NCI-H510A (cell line): Measurements from ENCODE around the gene ATP10B.
"Not testable (repeated sequence)": the region's sequence is repeated elsewhere in the genome, so short reads cannot be mapped to it uniquely, and the experiment has no call there.

Experiments used
- DNase-seq: peaks from one replicate; lab custom pipeline; 2025; lab: John Stamatoyannopoulos, UW

The ATP10B gene

DNA sequence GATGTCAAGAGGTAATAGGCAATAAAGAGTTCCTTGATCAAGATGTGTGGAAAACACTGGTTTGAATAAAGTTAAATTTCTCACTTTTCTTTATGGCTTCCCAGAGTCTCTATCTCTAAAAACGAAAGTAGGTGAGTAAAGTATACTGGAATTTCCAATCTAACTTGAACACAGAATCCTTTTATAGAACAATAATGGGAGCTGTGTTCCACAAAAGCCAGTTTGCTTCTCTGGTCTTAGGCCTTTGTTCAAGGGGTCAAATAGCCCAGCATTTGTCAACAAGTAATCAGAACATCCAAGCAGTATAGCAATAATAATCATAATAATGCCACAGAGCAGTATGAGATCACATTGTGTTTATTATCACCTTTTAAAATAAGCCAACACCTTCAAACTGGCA is 20.2 kb downstream of the ATP10B start:
- DNase-seq: no peak

DNA sequence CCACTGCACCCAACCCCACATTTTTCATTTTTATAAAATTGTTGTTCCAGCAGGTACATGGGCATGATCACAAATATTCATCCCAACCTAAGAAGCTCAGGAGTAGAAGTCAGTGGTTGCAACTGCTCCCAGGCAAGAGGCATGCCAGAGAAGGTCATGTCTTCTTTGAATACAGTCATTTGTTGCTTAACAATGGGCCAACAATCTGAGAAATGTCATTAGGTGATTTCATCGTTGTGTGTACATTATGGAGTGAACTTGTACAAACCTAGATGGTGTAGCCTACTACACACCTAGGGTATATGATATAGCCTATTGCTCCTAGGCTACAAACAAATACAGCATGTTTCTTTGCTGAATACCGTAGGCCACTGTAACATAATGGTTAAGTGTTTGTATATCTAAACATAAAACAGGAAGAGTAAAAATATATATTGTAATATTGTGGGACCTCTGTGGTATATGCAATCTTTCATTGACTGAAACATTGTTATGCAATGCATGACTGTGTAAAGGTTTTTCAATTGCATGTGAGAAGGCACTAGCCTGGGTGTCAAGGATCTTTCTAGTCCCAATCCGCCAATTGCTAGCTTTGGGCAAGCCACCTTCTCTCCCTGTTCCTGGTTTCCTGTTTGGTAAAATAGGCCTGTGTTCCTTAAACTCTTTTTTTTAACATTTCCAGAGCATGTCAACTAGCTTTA is 27.6 kb downstream of the ATP10B start:
- DNase-seq: no peak

DNA sequence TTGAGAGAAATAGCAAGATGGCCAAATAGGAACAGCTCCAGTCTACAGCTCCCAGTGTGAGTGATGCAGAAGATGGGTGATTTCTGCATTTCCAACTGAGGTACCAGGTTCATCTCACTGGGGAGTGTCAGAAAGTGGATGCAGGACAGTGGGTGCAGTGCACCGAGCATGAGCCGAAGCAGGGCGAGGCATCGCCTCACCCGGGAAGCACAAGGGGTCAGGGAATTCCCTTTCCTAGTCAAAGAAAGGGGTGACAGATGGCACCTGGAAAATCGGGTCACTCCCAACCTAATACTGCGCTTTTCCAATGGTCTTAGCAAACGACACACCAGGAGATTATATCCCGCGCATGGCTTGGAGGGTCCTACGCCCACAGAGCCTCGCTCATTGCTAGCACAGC is 39.0 kb downstream of the ATP10B start:
- DNase-seq: not testable (repeated sequence)

DNA sequence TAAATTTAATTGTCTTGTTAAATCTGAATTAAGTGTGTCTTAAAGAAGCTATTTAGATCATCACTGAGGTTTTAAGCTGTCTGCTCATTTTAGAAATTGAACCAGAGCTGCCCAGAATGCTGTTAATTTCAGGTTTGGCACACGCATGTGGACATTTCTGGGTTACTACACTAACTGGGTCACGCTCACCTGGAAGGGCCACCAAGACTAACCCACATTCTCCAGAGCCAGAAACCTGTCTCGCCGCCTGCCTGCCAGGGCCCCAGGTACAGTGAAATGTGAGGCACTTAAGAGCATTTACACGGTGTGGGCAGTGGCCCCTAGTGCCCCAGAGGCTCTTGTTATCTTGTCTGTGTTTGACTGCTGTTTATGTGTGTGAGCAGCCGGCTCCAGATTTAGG is 46.6 kb downstream of the ATP10B start:
- DNase-seq: no peak

DNA sequence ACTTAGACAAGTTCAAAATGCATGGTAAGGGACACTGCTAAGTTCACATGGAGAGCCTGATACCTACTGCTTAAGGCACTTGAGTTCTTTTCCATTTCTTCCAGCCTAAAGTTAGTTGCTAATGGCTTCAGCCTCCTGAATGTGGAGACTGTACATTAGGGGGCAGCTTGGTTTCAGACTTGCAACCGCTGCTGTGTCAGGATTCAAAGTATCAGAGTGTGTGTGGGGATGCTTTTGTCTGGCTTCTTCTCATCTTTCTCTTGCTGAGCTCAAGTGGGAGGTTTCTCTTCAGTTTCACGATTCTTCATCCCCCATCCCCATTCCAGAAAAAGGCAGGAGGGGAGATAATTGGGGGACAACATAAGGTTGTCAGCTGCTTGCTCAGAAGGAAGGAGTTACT is 49.4 kb downstream of the ATP10B start:
- no peak for DNase-seq

DNA sequence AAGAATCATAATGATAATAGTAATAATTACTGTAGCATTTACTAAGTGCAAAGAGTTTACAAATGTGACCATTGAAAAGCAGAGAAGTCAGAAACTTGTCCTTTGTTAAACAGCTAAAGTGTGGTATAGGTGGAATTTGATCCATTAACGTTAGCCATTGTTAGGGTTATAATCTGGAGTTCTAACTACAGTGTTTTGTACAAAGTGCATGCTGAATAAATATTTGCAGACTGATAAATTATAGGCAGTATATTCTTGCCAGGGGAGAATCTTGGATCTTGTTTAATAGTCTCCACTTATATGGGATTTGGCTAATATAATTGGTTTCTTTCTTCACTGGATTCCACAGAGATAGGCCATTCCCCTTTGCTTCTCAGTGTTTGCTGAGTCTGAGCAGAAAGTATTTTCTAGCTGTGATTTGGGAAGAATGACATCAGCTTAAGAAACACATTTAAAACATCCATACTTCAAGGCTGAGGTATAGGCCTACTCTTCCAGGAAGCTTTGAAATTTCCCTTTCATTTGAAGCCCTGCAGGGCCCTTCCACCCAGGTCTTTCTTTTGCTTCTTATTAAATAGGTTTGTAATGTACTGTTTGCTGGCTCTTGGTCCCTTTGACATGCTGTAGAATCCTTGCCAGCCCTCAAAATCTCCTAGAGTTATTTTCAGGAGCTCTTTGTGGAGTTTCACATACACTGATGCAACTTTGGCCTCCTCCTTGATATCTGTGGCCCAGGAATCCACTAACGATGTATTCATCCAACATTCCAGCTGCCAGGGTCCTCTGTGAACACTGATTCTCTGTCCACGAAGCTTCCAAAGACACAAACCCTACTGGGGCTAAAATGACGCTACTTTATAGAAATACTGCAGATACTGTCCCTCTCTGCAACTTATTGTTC is 51.4 kb downstream of the ATP10B start:
- DNase-seq: no peak

DNA sequence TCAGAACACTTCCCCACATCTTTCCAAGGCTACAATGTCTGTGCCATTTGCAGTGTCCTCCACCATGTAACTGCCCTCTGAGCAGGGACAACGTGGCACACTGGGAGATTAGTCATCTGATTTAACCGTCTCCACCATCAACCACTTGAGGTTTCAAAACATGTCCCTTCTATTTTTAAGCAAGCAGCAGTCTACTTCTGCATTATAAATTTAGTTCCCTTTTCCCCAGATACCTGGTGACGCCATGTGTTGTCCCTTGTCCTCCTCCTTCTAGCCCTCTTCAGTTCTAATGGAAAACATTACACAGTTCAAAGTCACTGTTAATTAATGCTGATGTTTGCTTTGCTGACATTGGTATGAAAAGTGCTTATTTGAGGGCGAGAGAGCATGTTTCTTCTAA is 52.8 kb downstream of the ATP10B start:
- DNase-seq: no peak

DNA sequence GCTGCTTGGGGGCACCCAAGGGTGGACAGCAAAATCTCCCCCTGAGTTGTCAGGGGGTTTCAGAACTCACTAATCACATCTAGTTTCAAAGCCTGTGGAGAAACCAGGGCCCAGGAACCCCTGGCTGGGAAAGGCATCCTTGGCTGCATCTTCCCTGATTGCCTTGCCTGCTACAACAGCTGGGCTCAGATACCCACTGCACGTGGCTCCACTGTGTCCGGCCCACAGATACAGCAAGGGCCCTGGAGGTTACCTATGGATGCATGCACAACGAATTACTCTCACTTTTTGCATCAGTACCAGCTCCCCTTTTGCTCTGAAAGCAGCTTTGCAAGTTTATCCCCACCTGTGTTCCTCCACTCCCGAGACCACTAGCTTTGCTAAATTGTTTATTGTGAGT is 55.0 kb downstream of the ATP10B start:
- DNase-seq: no peak

DNA sequence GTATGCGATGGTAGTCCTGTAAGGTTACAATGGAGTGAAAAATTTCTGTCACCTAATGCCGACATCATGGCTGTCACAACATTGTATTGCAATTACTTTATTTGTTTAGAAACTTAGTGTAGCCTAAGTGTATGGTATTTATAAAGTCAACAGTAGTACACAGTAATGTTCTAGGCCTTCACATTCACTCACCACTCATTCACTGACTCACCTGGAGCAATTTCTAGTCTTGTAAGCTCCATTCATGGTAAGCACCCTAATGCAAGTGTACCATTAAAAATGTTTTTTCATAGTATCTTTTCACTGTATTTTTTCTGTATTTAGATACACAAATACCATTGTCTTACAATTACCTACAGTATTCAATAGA is 58.5 kb downstream of the ATP10B start:
- no peak for DNase-seq

DNA sequence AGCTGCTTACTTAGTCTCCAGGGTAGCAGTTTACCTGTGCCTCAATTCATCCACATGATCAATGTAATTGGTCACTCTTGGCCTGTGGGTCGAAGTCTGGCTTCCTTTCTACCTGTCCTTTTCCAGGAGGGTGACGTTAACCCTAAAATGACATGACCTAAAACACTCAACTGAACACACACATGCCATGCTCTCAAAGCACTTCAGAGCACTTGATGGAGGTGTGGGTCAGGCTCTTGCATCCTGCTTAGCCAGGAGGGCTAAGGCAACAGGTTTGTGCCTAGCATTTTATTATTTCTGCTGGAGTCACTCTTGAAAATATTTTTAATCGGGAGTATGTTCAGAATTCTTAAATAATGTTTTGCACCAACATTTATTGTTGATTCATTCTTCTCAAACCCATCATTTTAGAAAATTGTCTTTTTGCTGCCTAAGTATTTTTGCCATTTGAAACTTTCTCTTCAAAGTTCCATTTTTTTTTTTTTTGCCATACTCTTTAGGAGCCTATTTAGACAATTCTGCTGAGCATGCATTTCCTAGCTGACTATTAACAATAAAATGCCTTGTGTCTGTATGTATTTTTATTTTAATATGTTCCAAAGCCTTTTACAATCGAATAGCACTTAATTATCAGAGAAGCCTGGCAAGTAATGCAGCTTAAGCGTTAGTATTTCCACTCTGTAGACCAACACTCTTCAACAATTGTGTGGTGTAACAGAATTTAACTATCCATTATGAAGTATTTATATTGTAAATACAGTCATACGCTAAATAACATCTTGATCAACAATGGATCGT is 59.1 kb downstream of the ATP10B start:
- DNase-seq: no peak

DNA sequence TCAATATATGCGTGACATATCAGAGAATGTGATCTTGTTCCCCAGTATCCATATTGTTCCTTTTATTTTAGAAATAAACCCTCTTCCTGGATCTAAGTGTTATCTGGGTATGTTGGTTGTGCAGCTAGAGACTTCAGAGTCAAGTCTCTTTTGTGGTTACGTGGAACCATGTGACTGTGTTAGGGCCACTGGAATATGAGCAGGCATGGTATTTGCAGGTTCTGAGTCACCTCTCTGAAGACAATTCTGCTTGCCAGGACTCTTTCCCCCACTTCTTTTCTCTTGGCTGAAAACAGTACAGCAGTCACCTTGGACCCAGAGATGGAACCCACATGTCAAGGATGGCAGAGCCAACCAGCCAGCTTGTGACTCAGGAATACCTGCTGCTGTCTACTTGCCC is 59.7 kb downstream of the ATP10B start:
- DNase-seq: no peak

DNA sequence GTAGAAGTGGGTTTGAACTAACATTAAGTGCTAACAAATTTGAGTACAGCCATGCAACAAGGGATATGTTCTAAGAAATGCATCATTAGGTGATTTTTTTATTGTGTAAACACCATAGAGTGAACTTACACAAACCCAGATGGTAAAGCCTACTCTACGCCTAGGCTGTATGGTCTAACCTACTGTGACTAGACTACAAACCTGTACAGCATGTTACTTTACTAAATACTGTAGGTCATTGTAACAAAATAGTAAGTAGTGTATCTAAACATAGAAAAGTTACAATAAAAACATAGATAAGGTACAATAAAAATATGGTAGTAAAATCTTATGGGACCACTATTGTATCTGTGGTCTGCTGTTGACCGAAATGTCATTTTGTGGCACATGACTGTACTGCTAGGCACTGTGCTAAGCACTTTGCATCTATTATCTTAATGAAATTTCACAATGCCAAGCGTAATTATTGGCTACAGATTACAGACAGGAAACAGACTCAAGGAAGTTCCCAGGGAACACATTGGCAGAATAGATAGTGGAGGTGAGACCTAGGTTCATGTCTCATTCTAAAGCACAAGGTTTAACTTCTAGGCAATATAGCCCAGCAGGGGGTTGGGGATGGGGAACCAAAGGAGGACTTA is 62.7 kb downstream of the ATP10B start:
- DNase-seq: no peak

DNA sequence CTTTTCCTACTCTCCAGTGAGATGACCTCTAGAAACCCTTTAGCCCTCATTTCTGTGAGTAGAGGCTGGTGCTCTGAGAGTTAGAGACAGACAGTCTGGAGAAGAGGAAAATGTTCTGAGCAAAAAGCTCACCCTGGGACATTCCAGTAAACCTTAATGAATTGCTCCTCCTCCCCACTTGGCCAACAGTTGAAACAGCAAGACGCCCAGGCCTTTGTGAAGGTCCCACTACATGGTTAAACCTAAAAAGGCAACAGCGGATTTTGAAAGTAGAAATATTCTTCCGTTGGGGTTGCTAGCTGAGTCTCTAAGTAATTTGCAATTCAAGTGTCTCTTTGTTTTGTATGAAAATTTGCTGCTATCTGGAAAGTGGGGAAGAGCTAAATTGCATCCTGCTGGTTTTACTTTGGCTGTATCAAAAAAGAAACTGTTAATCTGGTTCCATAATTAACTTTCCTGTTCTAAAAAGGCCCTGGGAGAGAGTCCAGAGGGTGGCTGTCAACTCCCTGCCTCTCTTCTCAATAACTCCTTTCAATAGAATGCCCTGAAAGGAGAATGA is 63.8 kb downstream of the ATP10B start:
- no peak for DNase-seq

DNA sequence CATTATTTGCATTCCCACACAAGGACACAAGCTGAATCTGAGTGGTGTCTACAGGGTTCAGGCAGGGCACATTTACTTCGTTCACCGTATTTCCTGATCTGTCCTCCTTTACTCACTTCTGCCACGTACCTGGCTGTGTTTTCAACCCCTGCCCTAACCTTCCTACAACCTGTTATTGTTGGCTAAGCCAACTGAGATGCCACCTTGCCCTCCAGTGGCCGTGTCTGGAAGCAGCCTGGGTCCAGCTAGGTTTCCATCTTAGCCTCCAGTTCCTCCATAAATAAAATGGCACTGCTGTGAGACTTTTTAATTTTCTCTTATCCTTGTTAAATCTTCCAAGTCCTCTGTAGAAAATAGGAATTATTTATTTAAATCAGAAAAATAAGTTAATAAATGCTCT is 64.8 kb downstream of the ATP10B start:
- DNase-seq: no peak

DNA sequence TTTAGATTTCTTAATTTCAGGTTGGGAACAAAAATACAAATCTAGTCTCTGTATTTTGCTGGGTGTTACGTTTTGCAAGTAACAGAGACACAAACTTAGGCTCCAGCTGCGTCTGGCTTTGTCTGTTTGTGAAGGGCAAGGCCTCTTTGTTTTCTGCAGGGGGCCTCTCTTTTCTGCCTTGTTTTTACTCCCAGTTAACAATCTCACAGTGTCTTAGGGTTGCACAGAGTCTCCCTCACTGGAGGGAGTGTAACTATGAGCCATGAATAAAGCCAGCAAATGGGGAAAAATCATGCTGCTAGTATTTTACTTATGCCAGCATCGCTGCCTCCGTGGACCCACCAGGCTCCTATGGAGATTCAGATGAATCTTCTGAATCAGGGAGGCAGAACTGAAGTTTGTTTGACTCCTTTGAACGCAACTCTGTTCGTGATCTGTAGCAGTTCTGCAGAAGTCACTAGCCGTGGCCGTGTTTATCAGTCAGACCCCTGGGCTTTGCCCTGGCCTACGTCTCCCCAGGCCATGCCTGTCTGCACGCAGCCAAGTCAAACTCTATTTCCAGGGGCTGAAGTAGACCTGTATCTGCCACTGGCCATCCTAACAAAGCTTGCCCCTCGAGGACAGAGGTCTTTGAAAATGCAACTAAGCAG is 77.2 kb downstream of the ATP10B start:
- no peak for DNase-seq

DNA sequence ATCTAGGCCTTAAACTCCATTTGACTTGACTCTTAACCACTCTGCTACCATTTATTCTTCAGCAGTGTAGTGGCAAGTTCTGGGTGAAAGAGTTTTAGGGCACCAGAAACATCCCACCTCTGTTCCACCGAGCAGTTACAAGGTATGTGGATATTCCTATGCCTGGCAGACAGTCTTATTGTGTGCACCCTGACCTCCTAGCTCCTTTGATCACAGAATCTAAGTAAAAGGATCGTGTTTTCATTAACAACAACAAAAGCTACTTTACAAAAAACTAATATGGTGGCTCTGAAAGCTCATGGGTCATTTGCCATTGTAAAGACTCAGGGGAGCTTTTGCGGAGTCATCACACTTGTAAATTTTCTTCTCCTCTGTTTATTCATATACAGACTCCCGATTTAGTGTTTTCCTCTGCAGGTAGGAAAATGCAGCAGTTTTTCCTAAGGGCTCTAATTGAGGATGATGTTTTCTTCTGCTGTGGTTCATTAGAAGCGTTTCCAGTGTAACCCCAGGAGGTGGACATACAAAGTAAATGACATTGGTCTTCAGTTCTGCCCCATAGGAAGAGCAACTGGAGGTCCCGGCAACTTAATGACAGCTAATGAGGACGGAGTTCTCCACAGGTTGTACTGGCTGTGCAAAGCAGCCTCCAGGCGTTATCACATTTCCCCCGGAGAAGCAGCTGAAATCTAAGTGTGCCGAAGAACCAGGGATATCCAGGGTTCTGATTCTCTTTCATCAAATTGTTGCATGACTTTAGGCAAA is 78.2 kb downstream of the ATP10B start:
- no peak for DNase-seq

DNA sequence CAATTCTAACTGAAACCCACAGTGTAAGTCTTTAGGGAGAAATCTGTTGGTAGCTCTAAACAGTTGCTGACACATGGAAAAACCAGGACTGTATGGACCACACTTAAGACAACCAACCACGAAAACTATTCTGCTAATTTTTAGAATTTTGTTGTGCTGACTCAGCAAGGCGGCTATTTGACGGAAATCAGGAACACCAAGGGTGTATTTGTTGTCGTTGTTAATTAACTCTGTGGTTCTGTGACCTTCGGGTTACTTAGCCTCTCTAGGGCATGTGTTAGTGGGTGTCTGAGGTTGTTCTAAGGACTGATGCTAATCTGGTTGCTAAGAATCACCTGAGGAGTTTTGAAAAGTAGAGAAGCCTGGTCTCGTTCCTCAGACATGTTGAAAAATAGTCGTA is 79.2 kb downstream of the ATP10B start:
- DNase-seq: no peak

DNA sequence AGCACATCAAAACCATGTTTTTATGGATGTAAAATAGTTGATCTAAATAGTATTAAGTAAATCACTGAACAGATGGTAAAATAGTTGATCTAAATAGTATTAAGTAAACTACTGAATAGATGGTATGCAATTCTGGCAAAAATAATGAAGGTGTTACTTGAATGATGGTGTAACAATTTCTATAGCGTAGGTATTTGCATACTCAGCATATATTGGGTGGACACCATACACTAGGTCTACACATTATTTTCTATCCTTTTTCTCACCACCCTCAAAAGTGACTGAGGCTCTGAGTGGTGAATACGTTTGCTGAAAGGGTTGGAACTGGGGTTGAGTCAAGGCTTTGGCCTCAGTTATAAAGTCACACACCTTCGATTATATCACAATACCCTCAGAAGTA is 81.3 kb downstream of the ATP10B start:
- no peak for DNase-seq

DNA sequence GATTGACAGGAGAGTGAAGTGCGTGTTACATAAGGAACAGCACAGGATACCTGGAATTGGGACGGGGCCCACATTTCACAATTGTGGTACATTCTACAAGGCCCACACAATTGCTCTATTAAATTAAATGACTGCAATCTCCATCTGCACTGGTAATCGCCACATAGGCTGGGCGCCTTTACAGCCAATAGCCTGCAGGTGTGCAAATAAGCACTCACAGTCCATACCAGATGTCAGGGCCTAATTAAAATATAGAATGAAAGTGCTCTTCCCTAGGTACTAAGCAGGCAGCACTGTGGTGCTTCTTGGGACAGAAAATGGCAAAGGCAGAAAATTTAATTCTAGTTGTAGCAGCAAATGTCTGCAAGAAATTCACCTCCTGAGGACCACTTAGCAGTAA is 82.7 kb downstream of the ATP10B start:
- no peak for DNase-seq

DNA sequence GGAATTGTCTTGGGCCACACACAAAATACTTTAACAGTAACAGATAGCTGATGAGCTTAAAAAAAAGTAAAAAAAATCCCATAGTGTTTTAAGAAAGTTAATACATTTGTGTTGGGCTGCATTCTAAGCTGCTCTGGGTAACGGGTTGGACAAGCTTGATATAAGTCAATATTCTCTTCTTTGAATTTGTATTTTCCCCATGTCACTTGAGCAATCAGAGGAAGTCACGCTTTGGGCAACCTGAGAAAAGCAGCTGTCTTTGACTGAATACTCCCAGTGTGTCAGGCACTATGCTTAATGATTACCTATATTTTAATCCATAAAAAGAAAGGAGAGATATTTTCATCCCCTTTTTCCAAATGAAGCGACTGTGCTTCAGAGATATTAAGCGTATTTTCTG is 84.9 kb downstream of the ATP10B start:
- no peak for DNase-seq

DNA sequence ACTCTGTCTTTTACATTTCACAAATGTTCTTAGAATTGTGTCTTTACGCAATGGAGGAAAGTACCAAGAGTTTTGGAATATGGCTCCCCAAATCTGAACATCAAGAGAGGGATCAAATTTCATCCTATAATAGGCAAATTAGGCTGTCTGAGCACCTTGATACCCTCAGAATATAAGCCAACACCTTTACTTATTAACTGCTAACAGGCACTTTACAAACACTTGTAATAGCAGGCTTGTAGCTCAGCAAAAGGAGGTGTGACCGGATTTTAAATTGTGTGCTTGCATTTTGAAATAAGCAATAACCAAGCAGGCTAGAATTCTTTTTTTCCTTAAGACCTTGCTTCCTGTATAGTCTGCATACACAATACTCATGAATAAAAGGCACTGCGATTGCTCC is 92.0 kb downstream of the ATP10B start:
- DNase-seq: no peak
